K562 (cell line): ENCODE results near the gene LRRC4. TPM values are rescaled to one million over a fixed set of nuclear protein-coding genes. Genes with fewer than 3 reads are reported as not detected.

Experiments used
- ATAC-seq: fragments of 200-7000 bp; cut with Tn5 transposase; 3 replicates; pipeline ENCODE4 v1.9.1; 2020; ENCODE audit warnings: moderate library complexity
- BruUV-seq: library from RNA; stranded (reverse); fragments of 400-500 nt; replicated peaks from 2 replicates; lab custom pipeline; 2021; lab: Mats Ljungman, UMichigan
- CTCF ChIA-PET: fragments of 300-600 bp; formaldehyde crosslinking; extraction: SDS; loops from one replicate; lab custom pipeline; 2021; ENCODE audit warnings: low intra/inter-chr PET ratio; lab: Yijun Ruan, JAX
- POLR2A ChIA-PET: fragments of 300-600, 350-650 bp; sonication (Branson Sonifier 250); formaldehyde crosslinking; extraction: SDS; loops from one replicate; lab custom pipeline; 2021; ENCODE audit warnings: antibody characterized with exemption, inconsistent platforms; lab: Yijun Ruan, JAX
- DNase-seq, 4 experiments: peaks; one replicate each; pipeline versions ENCODE4 v3.0.0 to v3.0.0-alpha.2; 2011 to 2018; ENCODE audit warnings: low spot score in 3 of 4, mixed read lengths in 3 of 4; ENCODE audit errors: extremely low read depth in 1 of 4
- FAIRE-seq: peaks from 2 replicates; lab custom pipeline; 2011; peaks lifted over from hg19 to GRCh38; lab: Jason Lieb, UNC
- H2AFZ ChIP-seq: 2 replicates; pipeline ENCODE4 v1.6.0; 2011; ENCODE audit warnings: low read depth, low read length, control low read depth, inconsistent platforms
- H3K27ac ChIP-seq: fragments of 200-600 bp; 3 replicates; pipeline ENCODE4 v1.8.0; 2011; ENCODE audit warnings: low read depth, mild to moderate bottlenecking, control low read depth, inconsistent platforms, low read length, moderate library complexity, mixed read lengths; ENCODE audit errors: extremely low read depth
- H3K27me3 ChIP-seq, 2 experiments: fragments of 300-600 bp in 1 of 2; 2 replicates in 1 of 2; 3 replicates in 1 of 2; pipeline versions ENCODE4 v1.6.0 to v1.8.0; 2011; ENCODE audit warnings: inconsistent platforms in 2 of 2, low read length in 2 of 2, mild to moderate bottlenecking in 1 of 2, mixed read lengths in 1 of 2, moderate library complexity in 1 of 2; ENCODE audit not compliant: control insufficient read depth in 2 of 2, insufficient read depth in 2 of 2
- H3K36me3 ChIP-seq: fragments of 300-600 bp; 3 replicates; pipeline ENCODE4 v1.8.0; 2011; ENCODE audit warnings: mild to moderate bottlenecking, low read length, inconsistent platforms; ENCODE audit not compliant: control insufficient read depth, insufficient read depth
- H3K4me1 ChIP-seq, 2 experiments: fragments of 200-600 bp in 1 of 2; replicated peaks in 1 of 2; 2 replicates in 1 of 2; 3 replicates in 1 of 2; pipeline versions ENCODE4 v1.5.1 to v1.8.0; 2011; ENCODE audit warnings: inconsistent platforms in 2 of 2, low read length in 2 of 2, mild to moderate bottlenecking in 1 of 2, mixed read lengths in 1 of 2, moderate library complexity in 1 of 2; ENCODE audit not compliant: control insufficient read depth in 2 of 2, insufficient read depth in 2 of 2
- H3K4me2 ChIP-seq: 2 replicates; pipeline ENCODE4 v1.6.1; 2011; ENCODE audit warnings: low read length, control low read depth, inconsistent platforms, mixed read lengths; ENCODE audit not compliant: insufficient read depth
- H3K4me3 ChIP-seq: fragments of 200-600 bp; sonication (generic), shearing (Covaris generic); 2 replicates; pipeline ENCODE4 v1.5.1; 2016; ENCODE audit warnings: control low read depth, inconsistent platforms
- H3K79me2 ChIP-seq: fragments of 200-600 bp; 3 replicates; pipeline ENCODE4 v1.8.0; 2011; ENCODE audit warnings: low read length, inconsistent platforms; ENCODE audit not compliant: control insufficient read depth, insufficient read depth
- H3K9ac ChIP-seq, 2 experiments: 2 replicates each; pipeline versions ENCODE4 v1.6.0 to v1.6.1; 2011; ENCODE audit warnings: low read depth in 2 of 2, low read length in 2 of 2, control low read depth in 1 of 2, inconsistent platforms in 1 of 2, mild to moderate bottlenecking in 1 of 2, mixed read lengths in 1 of 2; ENCODE audit not compliant: insufficient read depth in 1 of 2
- H3K9me1 ChIP-seq: one replicate; pipeline ENCODE4 v1.6.0; 2011; ENCODE audit warnings: inconsistent platforms, mild to moderate bottlenecking, low read length, moderate library complexity; ENCODE audit not compliant: control insufficient read depth, insufficient read depth
- H3K9me3 ChIP-seq: replicated peaks from 2 replicates; pipeline ENCODE4 v1.5.1; 2011; ENCODE audit warnings: low read depth, low read length, inconsistent platforms; ENCODE audit not compliant: control insufficient read depth, insufficient read depth
- H4K20me1 ChIP-seq: replicated peaks from 2 replicates; pipeline ENCODE4 v1.6.1; 2011; ENCODE audit warnings: low read length, inconsistent platforms, mixed read lengths; ENCODE audit not compliant: control insufficient read depth, insufficient read depth
- GABPB1 ChIP-seq: sonication (generic); formaldehyde crosslinking; IDR thresholded peaks from 2 replicates; pipeline ENCODE4 v1.8.0; 2022; ENCODE audit warnings: mild to moderate bottlenecking, missing genetic modification reagents
- ILF3 ChIP-seq: fragments of 450-650 bp; IDR thresholded peaks from 2 replicates; pipeline ENCODE4 v1.6.1; 2018; ENCODE audit warnings: antibody characterized with exemption, mild to moderate bottlenecking, moderate library complexity, borderline replicate concordance
- MTA1 ChIP-seq: fragments of 450-650 bp; IDR thresholded peaks from 2 replicates; pipeline ENCODE4 v1.6.1; 2017; ENCODE audit warnings: borderline replicate concordance
- NCOA2 ChIP-seq, 2 experiments: fragments of 450-650 bp; IDR thresholded peaks; 2 replicates each; pipeline ENCODE4 v1.6.1; 2018; ENCODE audit warnings: mild to moderate bottlenecking in 2 of 2, moderate library complexity in 1 of 2; ENCODE audit not compliant: partially characterized antibody in 2 of 2
- NONO ChIP-seq, 2 experiments: fragments of 200-400 bp in 1 of 2; fragments of 450-650 bp in 1 of 2; formaldehyde crosslinking in 1 of 2; IDR thresholded peaks; 2 replicates each; pipeline ENCODE4 v1.6.1; 2017; ENCODE audit warnings: low read depth in 2 of 2, mild to moderate bottlenecking in 2 of 2, moderate library complexity in 2 of 2, low read length in 1 of 2
- NR1H2 ChIP-seq: sonication (generic); formaldehyde crosslinking; IDR thresholded peaks from 2 replicates; pipeline ENCODE4 v1.4.0; 2020; ENCODE audit warnings: mild to moderate bottlenecking, missing genetic modification reagents
- NUFIP1 ChIP-seq: fragments of 450-650 bp; IDR thresholded peaks from 2 replicates; pipeline ENCODE4 v1.6.1; 2018; ENCODE audit not compliant: partially characterized antibody
- RBM39 ChIP-seq: fragments of 200-400 bp; formaldehyde crosslinking; optimal IDR thresholded peaks from 2 replicates; pipeline ENCODE3; 2018; ENCODE audit warnings: low read depth, low read length
- SREBF2 ChIP-seq: sonication (generic); formaldehyde crosslinking; IDR thresholded peaks from 2 replicates; pipeline ENCODE4 v1.4.0; 2020; ENCODE audit warnings: mild to moderate bottlenecking, missing genetic modification reagents
- TCF7L2 ChIP-seq: fragments of 150-350 bp; IDR thresholded peaks from 2 replicates; pipeline ENCODE4 v1.6.1; 2016; ENCODE audit warnings: low read depth, mild to moderate bottlenecking, low read length, moderate library complexity
- ZKSCAN8 ChIP-seq: fragments of 200-800 bp; sonication (Bioruptor generic); IDR thresholded peaks from 2 replicates; pipeline ENCODE4 v1.6.1; 2016; ENCODE audit warnings: missing genetic modification characterization, missing compliant biosample characterization
- ZNF121 ChIP-seq: sonication (generic); formaldehyde crosslinking; conservative IDR thresholded peaks from 2 replicates; pipeline ENCODE4 v1.8.0; 2022; ENCODE audit warnings: missing genetic modification reagents
- WGBS: fragments of 100-300 bp; shearing (Covaris generic); methylation state at CpG from one replicate; pipeline ENCODE4 v1.1.6; 2016; ENCODE audit warnings: low coverage, mixed read lengths; ENCODE audit not compliant: insufficient coverage; ENCODE audit errors: missing lambda C conversion rate; 5-methylcytosine and 5-hydroxymethylcytosine counted together
- in situ Hi-C: fragments of 300-500 bp; cut with MboI; formaldehyde crosslinking; loops from 4 replicates; pipeline ENCODE4 v1.15.0; 2018; ENCODE audit warnings: inconsistent platforms, mixed read lengths
- intact Hi-C: fragments of 100-400 bp; cut with micrococcal nuclease; formaldehyde crosslinking; loops from 2 replicates; pipeline ENCODE4 v1.14.2; 2022
- polyA plus RNA-seq, 8 experiments: library from polyadenylated mRNA; depleted of rRNA in 4 of 8; stranded (reverse) in 5 of 8; unstranded in 3 of 8; fragments of >200 nt; fragmentation: Nextera tagmentation in 2 of 8; fragmentation: Illumina TruSeq in 1 of 8; extraction: Ambion mirVana in 2 of 8; extraction: Trizol in 1 of 8; gene quantifications; 2 replicates each; pipeline versions ENCODE4 v1.2.1 to v1.2.3, GENCODE V29; 2011 to 2014; ENCODE audit warnings: inconsistent platforms in 1 of 8, missing spikeins in 1 of 8
- total RNA-seq, 7 experiments: library from RNA; depleted of rRNA in 6 of 7; stranded (reverse); fragments of >200 nt in 6 of 7; fragmentation: Illumina TruSeq in 2 of 7; extraction: Trizol in 2 of 7; gene quantifications; 2 replicates each; pipeline versions ENCODE4 v1.2.1 to v1.2.3, GENCODE V29; 2011 to 2021; ENCODE audit warnings: low replicate concordance in 1 of 7
- TF ChIP-seq, protein P1 (sequence below): sonication (generic); formaldehyde crosslinking; IDR thresholded peaks from 2 replicates; pipeline ENCODE4 v1.8.1; 2022; ENCODE audit warnings: missing genetic modification reagents

LRRC4 gene
- total and polyA plus RNA-seq, 9 of the 15 experiments (the other 6 are each of a cell fraction or from before 2014, with no cell fraction given): 0.04 to 0.11 TPM; not detected in 7

DNA sequence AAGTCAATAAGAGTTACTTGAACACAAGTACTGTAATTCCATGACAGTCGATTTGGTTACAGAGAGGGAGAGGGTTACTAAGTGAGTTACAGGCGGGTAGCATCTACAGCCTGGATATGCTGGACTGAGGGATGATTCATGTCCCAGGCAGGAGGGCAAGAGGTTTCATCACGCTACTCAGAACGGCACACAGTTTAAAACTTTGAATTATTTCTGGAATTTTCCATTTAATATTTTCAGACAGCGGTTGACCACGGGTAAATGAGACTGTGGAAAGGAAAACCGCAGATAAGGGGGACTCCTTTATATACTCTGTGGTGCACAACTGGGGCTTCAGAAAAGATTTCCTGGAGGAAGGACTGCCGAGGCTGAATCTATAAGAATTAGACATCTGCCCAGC is 25.7 kb upstream of the LRRC4 start:
- Histone ChIP-seq H3K27me3 (no peaks in the 10 kb centered on the region), H3K4me1 (no peaks in the 10 kb centered on the region; a peak in 1 of 5 replicates), H3K9me1 (peaks cover 3% of the 10 kb centered on the region), H4K20me1 (peaks cover 22% of the 10 kb centered on the region), H3K4me2 (no peak overlapping the region), H3K36me3 (peaks cover 54% of the 10 kb centered on the region; the same call in 2 of the 3 replicates), H3K9ac (no peak overlapping the region), H3K27ac (no peak overlapping the region), H2AFZ (no peak overlapping the region), H3K4me3 (no peak overlapping the region)
- no TSS peak for BruUV-seq
- no peak for DNase-seq
- CTCF ChIA-PET: no interaction called here
- no peak for ATAC-seq
- 80% methylated on average over 8 of the region's 8 CpGs for WGBS
- in situ Hi-C loops: no loop called here
- no peak for FAIRE-seq
- intact Hi-C loops: no loop called here
- TF ChIP-seq MTA1 (no peak), NCOA2 (IDR thresholded peaks at IDR 0.05; ENCODE audit: partially characterized antibody in 2 of 2) (no peak), ILF3 (no peak), GABPB1 (CRISPR knock-in tag) (no peak), RBM39 (no peak), NONO (IDR thresholded peaks at IDR 0.05; ENCODE audit: low read depth in 2 of 2, low read length in 1 of 2) (no peak), TCF7L2 (no peak), NR1H2 (CRISPR knock-in tag) (no peak), SREBF2 (CRISPR knock-in tag) (no peak), ZKSCAN8 (no peak), ZNF121 (no peak), NUFIP1 (no peak)
- TF ChIP-seq, protein P1, sequence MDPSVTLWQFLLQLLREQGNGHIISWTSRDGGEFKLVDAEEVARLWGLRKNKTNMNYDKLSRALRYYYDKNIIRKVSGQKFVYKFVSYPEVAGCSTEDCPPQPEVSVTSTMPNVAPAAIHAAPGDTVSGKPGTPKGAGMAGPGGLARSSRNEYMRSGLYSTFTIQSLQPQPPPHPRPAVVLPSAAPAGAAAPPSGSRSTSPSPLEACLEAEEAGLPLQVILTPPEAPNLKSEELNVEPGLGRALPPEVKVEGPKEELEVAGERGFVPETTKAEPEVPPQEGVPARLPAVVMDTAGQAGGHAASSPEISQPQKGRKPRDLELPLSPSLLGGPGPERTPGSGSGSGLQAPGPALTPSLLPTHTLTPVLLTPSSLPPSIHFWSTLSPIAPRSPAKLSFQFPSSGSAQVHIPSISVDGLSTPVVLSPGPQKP (CRISPR knock-in tag): no peak
- TF ChIP-seq, all 486 proteins: peak for 0
- POLR2A ChIA-PET: no interaction called here
- H3K79me2 ChIP-seq: no peaks in the 10 kb centered on the region
- no peaks in the 10 kb centered on the region for H3K9me3 ChIP-seq
